GM12878 (cell line): ENCODE data around the gene ZBTB21. TPM values are rescaled to one million over a fixed set of nuclear protein-coding genes. Genes with fewer than 3 reads are reported as not detected.

Experiments
- ATAC-seq: fragments of 200-7000 bp; cut with Tn5 transposase; 3 replicates; pipeline ENCODE4 v1.9.1; 2020; ENCODE audit warnings: mild to moderate bottlenecking, moderate library complexity
- Bru-seq: library from RNA; stranded (reverse); fragments of 400-500 nt; gene quantifications from one replicate; lab custom pipeline; 2021; lab: Mats Ljungman, UMichigan
- BruChase-seq, 2 experiments: library from RNA; stranded (reverse); fragments of 400-500 nt; gene quantifications; one replicate each; lab custom pipeline; 2021; lab: Mats Ljungman, UMichigan
- BruUV-seq: library from RNA; stranded (reverse); fragments of 400-500 nt; replicated peaks from 2 replicates; lab custom pipeline; 2021; lab: Mats Ljungman, UMichigan
- CTCF ChIA-PET: fragments of 300-600 bp; sonication (Branson Sonifier 250); formaldehyde crosslinking; extraction: SDS; loops from one replicate; lab custom pipeline; 2021; ENCODE audit warnings: inconsistent platforms; lab: Yijun Ruan, JAX
- POLR2A ChIA-PET: fragments of 350-600 bp; formaldehyde crosslinking; extraction: SDS; loops from one replicate; lab custom pipeline; 2021; ENCODE audit warnings: inconsistent platforms; lab: Charles Lee
- RAD21 ChIA-PET: fragments of 300-600 bp; sonication (Branson Sonifier 250); formaldehyde crosslinking; loops from one replicate; lab custom pipeline; 2023; ENCODE audit warnings: antibody characterized with exemption; ENCODE audit not compliant: unreplicated experiment; lab: Charles Lee
- SMC1A ChIA-PET: fragments of 300-600 bp; sonication (Branson Sonifier 250); formaldehyde crosslinking; loops from one replicate; lab custom pipeline; 2023; ENCODE audit not compliant: unreplicated experiment, uncharacterized antibody; lab: Charles Lee
- DNase-seq: peaks from one replicate; pipeline ENCODE4 v3.0.0-alpha.2; 2011; ENCODE audit warnings: low read depth, low spot score
- FAIRE-seq: peaks from 3 replicates; lab custom pipeline; 2011; peaks lifted over from hg19 to GRCh38; lab: Jason Lieb, UNC
- H2AFZ ChIP-seq: 2 replicates; pipeline ENCODE4 v1.6.0; 2011; ENCODE audit warnings: low read depth, low read length, control low read depth; ENCODE audit not compliant: control insufficient read depth
- H3K27ac ChIP-seq: 2 replicates; pipeline ENCODE4 v1.5.1; 2011; ENCODE audit warnings: control low read depth; ENCODE audit not compliant: control insufficient read depth, insufficient read depth
- H3K27me3 ChIP-seq, 2 experiments: replicated peaks in 1 of 2; 2 replicates each; pipeline versions ENCODE4 v1.6.0 to v1.6.1; 2011; ENCODE audit warnings: low read length in 1 of 2; ENCODE audit not compliant: control insufficient read depth in 2 of 2, insufficient read depth in 2 of 2
- H3K36me3 ChIP-seq, 2 experiments: 2 replicates each; pipeline ENCODE4 v1.5.1; 2011; ENCODE audit warnings: low read length in 1 of 2; ENCODE audit not compliant: control insufficient read depth in 2 of 2, insufficient read depth in 2 of 2
- H3K4me1 ChIP-seq: 2 replicates; pipeline ENCODE4 v1.6.1; 2011; ENCODE audit warnings: mild to moderate bottlenecking, low read length, moderate library complexity, mixed read lengths; ENCODE audit not compliant: control insufficient read depth, insufficient read depth
- H3K4me2 ChIP-seq: 2 replicates; pipeline ENCODE4 v1.6.0; 2011; ENCODE audit warnings: control low read depth; ENCODE audit not compliant: control insufficient read depth, insufficient read depth
- H3K4me3 ChIP-seq: fragments of 200-600 bp; sonication (generic); 2 replicates; pipeline ENCODE4 v1.5.1; 2016
- H3K79me2 ChIP-seq: 2 replicates; pipeline ENCODE4 v1.6.0; 2011; ENCODE audit warnings: low read length; ENCODE audit not compliant: control insufficient read depth, insufficient read depth
- H3K9ac ChIP-seq: 2 replicates; pipeline ENCODE4 v1.8.0; 2011; ENCODE audit warnings: low read length, control low read depth, mixed read lengths; ENCODE audit not compliant: control insufficient read depth, insufficient read depth
- H3K9me3 ChIP-seq: replicated peaks from 3 replicates; pipeline ENCODE4 v1.5.1; 2011; ENCODE audit warnings: mild to moderate bottlenecking, low read length; ENCODE audit not compliant: control insufficient read depth, insufficient read depth
- H4K20me1 ChIP-seq: 2 replicates; pipeline ENCODE4 v1.6.0; 2011; ENCODE audit not compliant: control insufficient read depth, insufficient read depth
- BHLHE40 ChIP-seq, 2 experiments: fragments of 450-650 bp in 1 of 2; IDR thresholded peaks; 2 replicates each; pipeline ENCODE4 v1.6.1; 2011 to 2017; ENCODE audit warnings: low read depth in 2 of 2, borderline replicate concordance in 1 of 2, improper control_type of control experiment in 1 of 2, low read length in 1 of 2, mild to moderate bottlenecking in 1 of 2
- CREM ChIP-seq: IDR thresholded peaks from 2 replicates; pipeline ENCODE4 v1.6.1; 2014; ENCODE audit warnings: antibody characterized with exemption, low read depth
- EP300 ChIP-seq, 2 experiments: fragments of 150-350 bp in 1 of 2; IDR thresholded peaks; 2 replicates each; pipeline ENCODE4 v1.6.1; 2011 to 2012; ENCODE audit warnings: low read depth in 2 of 2, low read length in 2 of 2, borderline replicate concordance in 1 of 2, improper control_type of control experiment in 1 of 2, inconsistent platforms in 1 of 2; ENCODE audit not compliant: control insufficient read depth in 1 of 2
- ESRRA ChIP-seq: IDR thresholded peaks from 2 replicates; pipeline ENCODE4 v1.6.1; 2012; ENCODE audit warnings: mild to moderate bottlenecking, low read length, improper control_type of control experiment
- GABPA ChIP-seq: IDR thresholded peaks from 2 replicates; pipeline ENCODE4 v1.6.1; 2014; ENCODE audit warnings: antibody characterized with exemption, low read depth, mild to moderate bottlenecking, inconsistent platforms
- HDAC2 ChIP-seq: fragments of 200-600 bp; sonication (generic); IDR thresholded peaks from 2 replicates; pipeline ENCODE4 v1.6.1; 2017
- NFIC ChIP-seq: IDR thresholded peaks from 2 replicates; pipeline ENCODE4 v1.6.1; 2012; ENCODE audit warnings: low read depth, mild to moderate bottlenecking, inconsistent platforms, low read length, moderate library complexity
- NFYB ChIP-seq: IDR thresholded peaks from 2 replicates; pipeline ENCODE4 v1.6.1; 2011; ENCODE audit warnings: low read depth, mild to moderate bottlenecking, low read length, improper control_type of control experiment, moderate library complexity; ENCODE audit not compliant: insufficient read depth
- POU2F2 ChIP-seq: IDR thresholded peaks from 3 replicates; pipeline ENCODE4 v1.6.1; 2011; ENCODE audit warnings: low read depth, mild to moderate bottlenecking, low read length, borderline replicate concordance
- RUNX3 ChIP-seq: IDR thresholded peaks from 2 replicates; pipeline ENCODE4 v1.6.1; 2012; ENCODE audit warnings: low read length, inconsistent platforms
- USF1 ChIP-seq: IDR thresholded peaks from 2 replicates; pipeline ENCODE4 v1.6.1; 2011; ENCODE audit warnings: borderline replicate concordance, low read depth, mild to moderate bottlenecking, moderate library complexity, mixed read lengths, low read length; ENCODE audit not compliant: insufficient read depth; ENCODE audit errors: extremely low read length
- ZNF217 ChIP-seq: fragments of 450-650 bp; IDR thresholded peaks from 2 replicates; pipeline ENCODE4 v1.6.1; 2017; ENCODE audit warnings: antibody characterized with exemption, mild to moderate bottlenecking
- ZNF274 ChIP-seq: IDR thresholded peaks from one replicate; pipeline ENCODE4 v1.8.0; 2011; ENCODE audit not compliant: insufficient read length, insufficient read depth
- WGBS: methylation state at CpG from one replicate; pipeline ENCODE4 v1.1.6; 2016; ENCODE audit warnings: low lambda C conversion rate; ENCODE audit not compliant: insufficient replicate concordance, insufficient coverage; ENCODE audit errors: missing lambda C conversion rate; 5-methylcytosine and 5-hydroxymethylcytosine counted together
- in situ Hi-C: fragments of 300-500 bp; cut with MboI; formaldehyde crosslinking; loops from 9 replicates; pipeline ENCODE4 v1.14.3; 2018; ENCODE audit warnings: mixed read lengths
- intact Hi-C: fragments of 100-400 bp; cut with micrococcal nuclease; formaldehyde crosslinking; loops from one replicate; pipeline ENCODE4 v1.14.2; 2022; ENCODE audit not compliant: unreplicated experiment
- long read RNA-seq, 2 experiments: library from polyadenylated mRNA; unstranded; transcript quantifications; one replicate each; pipeline ENCODE4 v2.0.0, GENCODE V29; 2019 to 2020
- polyA minus RNA-seq, 3 experiments: library from RNA; depleted of rRNA, polyadenylated mRNA; stranded (reverse); fragments of >200 nt; gene quantifications; 2 replicates each; pipeline ENCODE4 v1.2.3, GENCODE V29; 2011
- polyA plus RNA-seq, 11 experiments: library from polyadenylated mRNA; depleted of rRNA in 4 of 11; unstranded in 6 of 11; stranded (reverse) in 5 of 11; fragments of >200 nt; fragmentation: Nextera tagmentation in 4 of 11; fragmentation: Illumina TruSeq in 1 of 11; extraction: Ambion mirVana in 4 of 11; extraction: Trizol in 1 of 11; gene quantifications; 1 replicate in 1 of 11; 2 replicates in 10 of 11; pipeline versions ENCODE4 v1.2.1 to v1.2.3, GENCODE V29; 2011 to 2016; ENCODE audit warnings: inconsistent platforms in 2 of 11, missing spikeins in 2 of 11, low read depth in 1 of 11
- total RNA-seq, 4 experiments: library from RNA; depleted of rRNA in 3 of 4; stranded (reverse); fragments of >200 nt in 3 of 4; fragmentation: Illumina TruSeq in 1 of 4; extraction: Trizol in 1 of 4; gene quantifications; 2 replicates each; pipeline versions ENCODE4 v1.2.1 to v1.2.3, GENCODE V29; 2013 to 2021

ZBTB21 gene
- 28.7 and 28.9 TPM in 2 replicates for total RNA-seq (2013; cell fraction: nucleolus; rRNA removed)
- 8.5 and 9.8 TPM in 2 replicates for total RNA-seq (2014; rRNA removed)
- 13.1 and 13.4 TPM in 2 replicates for total RNA-seq (2014; rRNA removed; fragmentation: Illumina TruSeq; extraction: Trizol)
- 17.9 and 21.6 TPM in 2 replicates for total RNA-seq (2021)
- polyA plus RNA-seq (2011; ENCODE audit: low read depth), result 6.1 TPM
- polyA plus RNA-seq (2011; rRNA removed), result 9.1 and 9.6 TPM in 2 replicates
- polyA plus RNA-seq (2011; cell fraction: cytosol; rRNA removed), result 5.7 and 11.2 TPM in 2 replicates
- polyA plus RNA-seq (2011; cell fraction: nucleus; rRNA removed), result 12.9 and 18.3 TPM in 2 replicates
- polyA plus RNA-seq (2012), result 9.1 and 9.6 TPM in 2 replicates
- polyA plus RNA-seq (2014; fragmentation: Illumina TruSeq; extraction: Trizol), result 12.6 and 12.7 TPM in 2 replicates
- 1 to 10 TPM; 1.8 to 2.3 TPM for polyA plus RNA-seq (2014; fragmentation: Nextera tagmentation; extraction: Ambion mirVana)
- polyA plus RNA-seq (2014; rRNA removed), result 6.3 and 7.0 TPM in 2 replicates
- 10 to 100 TPM; 11.3 to 13.9 TPM for polyA plus RNA-seq (2016; fragmentation: Nextera tagmentation; extraction: Ambion mirVana)
- 14.7 and 15.7 TPM in 2 replicates for polyA minus RNA-seq (2011; rRNA and poly(A)+ RNA removed)
- 6.4 and 8.6 TPM in 2 replicates for polyA minus RNA-seq (2011; cell fraction: cytosol; rRNA and poly(A)+ RNA removed)
- polyA minus RNA-seq (2011; cell fraction: nucleus; rRNA and poly(A)+ RNA removed), result 10.8 and 12.8 TPM in 2 replicates
- percentile 94 among the genes with signal in this experiment for Bru-seq, nascent RNA
- percentile 85 among the genes with signal in this experiment for BruChase-seq, experiment 1, labeled RNA remaining after a 6-hour chase
- BruChase-seq, experiment 2, labeled RNA remaining after a 2-hour chase, result percentile 93 among the genes with signal in this experiment
- long read RNA-seq, experiment 1, result 0 reads
- long read RNA-seq, experiment 2, full-length matches to known transcripts, result 6 of 9 reads
- long read RNA-seq, experiment 2, partial matches to known transcripts, result 0 of 9 reads
- long read RNA-seq, experiment 2, other reads (novel, unspliced or antisense), result 3 of 9 reads

GRCh38 chr21:42009831-42010506 lies at the start of gene ZBTB21:
TSS of gene ZBTB21 (minus strand) at chr21:42010360. CDS start at chr21:41994095, 16,265 bp downstream.
- H3K4me2 ChIP-seq, result peak within 1 kb of the TSS; percentile 85
- intact Hi-C loops (loop anchor here (2.0 to 10.0 kb wide), 5 partner anchors 52 to 645 kb away; partner anchors contain the start of genes MX2 and PRDM15), in situ Hi-C loops (no loop called here)
- H3K9me3 ChIP-seq, result no peaks in the 10 kb centered on the region; the same call in 2 of the 3 replicates
- ChIA-PET RAD21 (interaction anchor here (1.0 to 2.6 kb wide), 6 partner anchors 9 to 146 kb away, joined by 3 to 14 read pairs (median 6); no protein-coding TSS in a partner anchor), CTCF (interaction anchor here (0.5 to 3.6 kb wide), 2 partner anchors 107 to 192 kb away, joined by 4 to 22 read pairs; no protein-coding TSS in a partner anchor), POLR2A (interaction anchor here (0.6 to 2.1 kb wide), 4 partner anchors 54 to 227 kb away, joined by 3 to 13 read pairs (median 4); no protein-coding TSS in a partner anchor), SMC1A (interaction anchor here (0.9 kb wide), 1 partner anchor 130 kb away, joined by 3 read pairs; no protein-coding TSS in a partner anchor)
- H3K36me3 ChIP-seq, result peaks cover 0 to 1% of the 10 kb centered on the region in 2 experiments; a peak in 1 of 4 replicates
- peaks cover 45% of the 10 kb centered on the region for H3K79me2 ChIP-seq
- peak; percentile 99 for FAIRE-seq
- peaks cover 5% of the 10 kb centered on the region for H3K4me1 ChIP-seq
- H3K9ac ChIP-seq, result peak within 1 kb of the TSS; percentile 95
- H3K27ac ChIP-seq, result peak within 1 kb of the TSS; percentile 96
- under 1% methylated on average over 69 of the region's 75 CpGs for WGBS
- no TSS peak for BruUV-seq
- DNase-seq, result peak; percentile 96
- H2AFZ ChIP-seq, result peak within 1 kb of the TSS; percentile 85
- no peaks in the 10 kb centered on the region for H3K27me3 ChIP-seq
- H3K4me3 ChIP-seq, result peak within 1 kb of the TSS; percentile 81
- no peaks in the 10 kb centered on the region for H4K20me1 ChIP-seq
- peak; percentile 89 for ATAC-seq
- no peak for TF ChIP-seq ZNF217
- TF ChIP-seq CREM, result peak; percentile 99
- TF ChIP-seq GABPA, result no peak
- TF ChIP-seq HDAC2, result no peak
- no peak for TF ChIP-seq NFIC
- TF ChIP-seq NFYB, result peak; percentile 70; the same call in 1 of the 2 replicates
- TF ChIP-seq POU2F2, result peak; percentile 10; the same call in 1 of the 3 replicates
- TF ChIP-seq RUNX3, result no peak
- peak in 1 of 2 experiments; percentile 27; a peak in 1 of 4 replicates for TF ChIP-seq EP300 (IDR thresholded peaks at IDR 0.05; ENCODE audit: borderline replicate concordance in 1 of 2, control insufficient read depth in 1 of 2, low read depth in 2 of 2, low read length in 2 of 2)
- TF ChIP-seq ESRRA, result peak; percentile 80; the same call in 1 of the 2 replicates
- TF ChIP-seq ZNF274, result no peak
- TF ChIP-seq USF1, result peak; percentile 81
- peak; percentile 96 to 97 for TF ChIP-seq BHLHE40 (IDR thresholded peaks at IDR 0.05; ENCODE audit: borderline replicate concordance in 1 of 2, low read depth in 2 of 2, low read length in 1 of 2)
